ENCODE results near the gene MAPK1.
"Not testable (repeated sequence)": the region's sequence is repeated elsewhere in the genome, so short reads cannot be mapped to it uniquely, and the experiment has no call there.

MAPK1 gene

DNA sequence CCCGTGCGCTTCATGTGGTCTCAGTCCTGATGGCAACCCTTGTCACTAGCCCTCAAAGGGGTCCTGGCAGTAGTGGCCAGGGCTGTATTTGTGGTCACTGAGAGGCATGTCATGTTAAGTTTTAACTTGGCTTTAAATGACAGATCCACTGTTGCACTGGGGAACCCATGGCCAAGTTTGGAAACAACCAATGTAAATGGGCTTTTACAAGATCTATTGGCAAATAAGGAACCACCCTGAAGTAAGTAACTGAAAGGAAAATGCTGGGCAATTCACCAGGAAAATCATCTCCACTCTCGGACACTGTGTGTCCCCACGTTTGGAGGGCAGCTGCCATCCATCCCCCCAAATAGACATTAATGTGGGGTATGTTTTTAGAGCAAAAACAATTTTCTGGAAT, 140.3 kb downstream of the MAPK1 start:
- TF ChIP-seq, protein P1, sequence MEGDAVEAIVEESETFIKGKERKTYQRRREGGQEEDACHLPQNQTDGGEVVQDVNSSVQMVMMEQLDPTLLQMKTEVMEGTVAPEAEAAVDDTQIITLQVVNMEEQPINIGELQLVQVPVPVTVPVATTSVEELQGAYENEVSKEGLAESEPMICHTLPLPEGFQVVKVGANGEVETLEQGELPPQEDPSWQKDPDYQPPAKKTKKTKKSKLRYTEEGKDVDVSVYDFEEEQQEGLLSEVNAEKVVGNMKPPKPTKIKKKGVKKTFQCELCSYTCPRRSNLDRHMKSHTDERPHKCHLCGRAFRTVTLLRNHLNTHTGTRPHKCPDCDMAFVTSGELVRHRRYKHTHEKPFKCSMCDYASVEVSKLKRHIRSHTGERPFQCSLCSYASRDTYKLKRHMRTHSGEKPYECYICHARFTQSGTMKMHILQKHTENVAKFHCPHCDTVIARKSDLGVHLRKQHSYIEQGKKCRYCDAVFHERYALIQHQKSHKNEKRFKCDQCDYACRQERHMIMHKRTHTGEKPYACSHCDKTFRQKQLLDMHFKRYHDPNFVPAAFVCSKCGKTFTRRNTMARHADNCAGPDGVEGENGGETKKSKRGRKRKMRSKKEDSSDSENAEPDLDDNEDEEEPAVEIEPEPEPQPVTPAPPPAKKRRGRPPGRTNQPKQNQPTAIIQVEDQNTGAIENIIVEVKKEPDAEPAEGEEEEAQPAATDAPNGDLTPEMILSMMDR (IDR thresholded peaks at IDR 0.05; ENCODE audit: insufficient read depth, low read length, missing control alignments): no peak
- no peak for DNase-seq (ENCODE audit: low read depth, low spot score)
- ChIA-PET POLR2A (no interaction called here), CTCF (no interaction called here)
- no peak overlapping the region for H3K4me3 ChIP-seq (ENCODE audit: low read depth, low read length)

DNA sequence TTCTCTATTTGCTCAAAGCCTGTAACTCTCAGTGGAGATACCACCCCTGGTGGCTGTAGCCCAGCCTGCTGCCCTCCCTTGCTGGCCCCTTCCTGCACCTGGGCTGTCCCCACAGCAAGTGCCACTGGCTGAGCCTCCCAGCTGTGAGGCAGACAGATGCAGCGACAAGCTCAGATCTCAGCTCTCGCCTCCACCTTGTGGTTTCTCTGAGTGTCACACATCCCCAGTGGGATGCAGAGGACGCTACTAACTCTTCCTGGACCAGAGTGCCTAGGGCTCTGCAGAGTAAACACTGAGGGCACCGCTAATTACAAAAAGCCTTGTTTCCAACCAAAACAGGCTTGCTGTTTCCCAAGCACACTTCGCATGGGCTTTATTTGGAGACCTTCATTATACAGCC, 140.8 kb downstream of the MAPK1 start:
- no peak for DNase-seq (ENCODE audit: low read depth, low spot score)
- no peak overlapping the region for H3K4me3 ChIP-seq (ENCODE audit: low read depth, low read length)
- TF ChIP-seq, protein P1 (IDR thresholded peaks at IDR 0.05; ENCODE audit: insufficient read depth, low read length, missing control alignments): peak; percentile 18
- CTCF ChIA-PET: no interaction called here
- POLR2A ChIA-PET: interaction anchor here (0.5 kb wide), 1 partner anchor 1218 kb away, joined by 4 read pairs; no protein-coding TSS in a partner anchor

DNA sequence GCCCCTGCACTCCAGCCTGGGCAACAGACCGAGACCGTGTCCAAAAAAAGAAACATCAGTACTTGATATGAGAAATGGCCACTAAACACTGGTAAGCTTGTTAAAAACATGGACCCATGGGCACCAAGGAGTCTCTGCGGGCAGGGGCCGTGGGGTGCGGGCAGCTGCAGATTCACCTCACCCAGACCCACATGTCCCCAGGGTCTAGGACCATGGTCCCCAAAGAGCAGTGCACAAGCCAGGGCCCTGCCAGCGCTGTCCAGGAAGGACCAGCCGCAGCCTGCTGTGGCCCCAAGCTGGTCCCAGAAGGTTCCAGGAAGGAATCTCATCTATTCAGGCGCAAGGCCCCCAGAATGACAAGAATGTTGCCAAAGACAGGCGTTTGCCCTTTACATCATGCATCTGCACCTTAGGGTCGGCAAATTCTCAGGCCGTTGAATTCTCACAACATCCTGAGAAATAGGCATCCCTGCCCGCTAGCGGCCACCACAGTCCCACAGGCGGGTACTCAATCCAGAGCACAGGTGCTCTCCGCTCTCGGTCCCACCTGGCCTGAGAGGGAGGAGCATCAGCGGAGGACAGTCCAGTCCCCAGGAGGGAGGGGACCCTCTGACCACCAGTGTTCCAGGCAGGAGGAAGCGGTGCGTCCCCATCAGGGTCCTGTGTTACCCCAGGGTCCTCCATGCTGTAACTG, 141.3 kb downstream of the MAPK1 start:
- DNase-seq (ENCODE audit: low read depth, low spot score): no peak
- TF ChIP-seq, protein P1 (IDR thresholded peaks at IDR 0.05; ENCODE audit: insufficient read depth, low read length, missing control alignments): no peak
- POLR2A ChIA-PET: interaction anchor here (0.5 kb wide), 1 partner anchor 1217 kb away, joined by 4 read pairs; no protein-coding TSS in a partner anchor
- CTCF ChIA-PET: interaction anchor here (1.6 kb wide), 1 partner anchor 16 kb away, joined by 3 read pairs; no protein-coding TSS in a partner anchor
- no peak overlapping the region for H3K4me3 ChIP-seq (ENCODE audit: low read depth, low read length)

DNA sequence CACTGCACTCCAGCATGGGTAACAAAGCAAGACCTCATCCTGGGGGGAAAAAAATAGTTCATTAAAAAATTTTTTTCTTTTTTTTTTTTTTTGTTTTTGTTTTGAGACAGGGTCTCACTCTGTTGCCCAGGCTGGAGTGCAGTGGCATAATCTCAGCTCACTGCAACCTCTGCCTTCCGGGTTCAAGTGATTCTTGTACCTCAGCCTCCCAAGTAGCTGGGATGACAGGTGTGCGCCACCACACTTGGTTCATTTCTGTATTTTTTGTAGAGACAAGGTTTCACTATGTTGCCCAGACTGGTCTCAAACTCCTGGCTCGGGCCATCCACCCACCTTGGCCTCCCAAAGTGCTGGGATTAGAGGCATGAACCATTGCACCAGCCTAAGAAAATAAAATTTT, 142.9 kb downstream of the MAPK1 start:
- POLR2A ChIA-PET: not testable (repeated sequence)

DNA sequence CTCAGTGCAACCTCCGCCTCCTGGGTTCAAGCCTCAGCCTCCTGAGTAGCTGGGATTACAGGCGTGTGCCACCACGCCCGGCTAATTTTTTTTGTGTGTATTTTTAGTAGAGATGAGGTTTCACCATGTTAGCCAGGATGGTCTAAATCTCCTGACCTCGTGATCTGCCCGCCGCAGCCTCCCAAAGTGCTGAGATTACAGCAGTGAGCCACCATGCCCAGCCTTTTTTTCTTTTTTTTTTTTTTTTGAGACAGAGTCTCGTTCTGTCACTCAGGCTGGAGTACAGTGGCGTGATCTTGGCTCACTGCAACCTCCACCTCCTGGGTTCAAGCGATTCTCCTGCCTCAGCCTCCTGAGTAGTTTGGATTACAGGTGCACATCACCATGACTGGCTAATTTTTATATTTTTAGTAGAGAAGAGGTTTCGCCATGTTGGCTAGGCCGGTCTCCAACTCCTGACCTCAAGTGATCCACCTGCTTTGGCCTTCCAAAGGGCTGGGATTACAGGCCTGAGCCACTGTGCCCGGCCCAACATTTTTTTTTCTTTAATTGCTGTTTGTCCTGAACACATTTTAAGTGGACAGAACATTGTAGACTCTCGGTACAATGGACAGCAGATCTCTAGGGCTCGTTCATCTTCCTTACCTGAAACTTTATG, 146.1 kb downstream of the MAPK1 start:
- POLR2A ChIA-PET; DNase-seq (ENCODE audit: low read depth, low spot score); H3K4me3 ChIP-seq (ENCODE audit: low read depth, low read length): not testable (repeated sequence)
- CTCF ChIA-PET: interaction anchor here (0.9 kb wide), 1 partner anchor 215 kb away, joined by 3 read pairs; no protein-coding TSS in a partner anchor

More for the DNA sequence above, 142.9 kb downstream of the MAPK1 start:
- not testable (repeated sequence) for H3K4me3 ChIP-seq (ENCODE audit: low read depth, low read length); DNase-seq (ENCODE audit: low read depth, low spot score)
- CTCF ChIA-PET: interaction anchor here (1.0 to 1.6 kb wide), 2 partner anchors 14 to 223 kb away, joined by 3 to 4 read pairs; no protein-coding TSS in a partner anchor

DNA sequence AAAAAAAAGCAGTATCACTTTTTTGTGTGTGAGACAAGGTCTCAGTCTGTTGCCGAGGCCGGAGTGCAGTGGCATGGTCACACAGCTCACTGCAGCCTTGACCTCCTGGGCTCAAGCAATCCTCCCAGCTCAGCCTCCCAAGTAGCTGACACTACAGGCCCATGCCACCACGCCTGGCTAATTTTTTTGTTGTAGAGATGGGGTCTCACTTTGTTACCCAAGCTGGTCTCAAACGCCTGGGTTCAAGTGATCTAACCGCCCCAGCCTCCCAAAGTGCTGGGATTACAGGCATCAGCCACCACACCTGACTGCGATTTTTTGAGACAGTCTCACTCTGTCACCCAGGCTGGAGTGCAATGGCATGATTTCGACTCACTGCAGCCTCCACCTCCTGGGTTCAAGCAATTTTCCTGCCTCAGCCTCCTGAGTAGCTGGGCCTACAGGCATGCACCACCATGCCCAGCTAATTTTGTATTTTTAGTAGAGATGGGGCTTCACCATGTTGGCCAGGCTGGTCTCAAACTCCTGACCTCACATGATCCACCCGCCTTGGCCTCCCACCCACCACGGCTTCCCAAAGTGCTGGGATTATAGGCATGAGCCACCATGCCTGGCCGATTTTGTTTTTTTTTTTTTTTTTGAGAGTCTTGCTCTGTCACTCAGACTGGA, 147.1 kb downstream of the MAPK1 start:
- CTCF ChIA-PET: interaction anchor here (0.9 to 3.3 kb wide), 4 partner anchors 10 to 232 kb away, joined by 3 to 19 read pairs (median 12); partner anchors contain the start of gene PPM1F
- H3K4me3 ChIP-seq (ENCODE audit: low read depth, low read length); DNase-seq (ENCODE audit: low read depth, low spot score); POLR2A ChIA-PET: not testable (repeated sequence)

DNA sequence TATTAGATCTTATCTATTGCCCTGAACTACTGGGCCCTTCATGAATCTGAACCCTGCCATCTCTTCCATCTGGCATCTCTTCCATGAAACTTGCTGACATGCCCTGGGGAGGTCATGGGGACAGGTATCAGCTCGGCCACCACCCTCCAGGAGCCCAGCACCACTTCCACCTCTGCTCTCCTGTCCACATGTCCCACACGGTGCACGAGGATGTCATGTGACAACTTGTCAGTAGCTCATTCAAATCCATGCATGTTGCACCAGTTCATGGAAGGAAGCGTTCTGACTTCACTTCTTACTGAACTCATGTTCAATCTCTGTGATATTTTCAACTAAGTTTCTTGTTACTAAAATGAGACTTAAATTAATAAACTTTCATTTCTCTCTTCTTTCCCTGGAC, 148.4 kb downstream of the MAPK1 start:
- H3K4me3 ChIP-seq (ENCODE audit: low read depth, low read length): no peak overlapping the region
- CTCF ChIA-PET: interaction anchor here (1.3 to 3.3 kb wide), 3 partner anchors 9 to 233 kb away, joined by 3 to 19 read pairs (median 19); partner anchors contain the start of gene PPM1F
- no peak for DNase-seq (ENCODE audit: low read depth, low spot score)
- TF ChIP-seq, protein P1 (IDR thresholded peaks at IDR 0.05; ENCODE audit: insufficient read depth, low read length, missing control alignments): no peak
- POLR2A ChIA-PET: interaction anchor here (0.7 kb wide), 1 partner anchor 17 kb away, joined by 3 read pairs; the partner anchor contains the start of gene YPEL1

Measured in AG04449 (cell line).